Measurements from ENCODE around the gene ATP8B1.

Gene ATP8B1

GRCh38 chr18:57789759-57790158 lies 13.4 kb downstream of the ATP8B1 start:
- Mint-ChIP-seq H3K36me3 (no peaks in the 10 kb centered on the region), H3K27ac (no peak overlapping the region), H3K9me3 (no peaks in the 10 kb centered on the region), H3K4me1 (no peaks in the 10 kb centered on the region), H3K27me3 (peaks cover 2% of the 10 kb centered on the region), H3K4me3 (no peak overlapping the region)

- no peaks in the 10 kb centered on the region for H3K9me3 Mint-ChIP-seq
- no peak overlapping the region for H3K27ac Mint-ChIP-seq
- peaks cover 2% of the 10 kb centered on the region for H3K27me3 Mint-ChIP-seq
- no peaks in the 10 kb centered on the region for H3K36me3 Mint-ChIP-seq
- no peaks in the 10 kb centered on the region for H3K4me1 Mint-ChIP-seq
- no peak overlapping the region for H3K4me3 Mint-ChIP-seq
These were observed 14.0 kb downstream of the ATP8B1 start for GRCh38 chr18:57789090-57789489.

- no peaks in the 10 kb centered on the region for H3K36me3 Mint-ChIP-seq
- H3K4me3 Mint-ChIP-seq: no peak overlapping the region
- H3K27ac Mint-ChIP-seq: no peak overlapping the region
- no peaks in the 10 kb centered on the region for H3K4me1 Mint-ChIP-seq
- H3K27me3 Mint-ChIP-seq: no peaks in the 10 kb centered on the region
- H3K9me3 Mint-ChIP-seq: no peaks in the 10 kb centered on the region
These were observed 15.9 kb downstream of the ATP8B1 start for GRCh38 chr18:57787068-57787685.

- no peaks in the 10 kb centered on the region for H3K4me1 Mint-ChIP-seq
- H3K4me3 Mint-ChIP-seq: no peak overlapping the region
- H3K27ac Mint-ChIP-seq: no peak overlapping the region
- no peaks in the 10 kb centered on the region for H3K27me3 Mint-ChIP-seq
- no peaks in the 10 kb centered on the region for H3K9me3 Mint-ChIP-seq
- no peaks in the 10 kb centered on the region for H3K36me3 Mint-ChIP-seq
These were observed 17.2 kb downstream of the ATP8B1 start for GRCh38 chr18:57785751-57786437.

- H3K4me3 Mint-ChIP-seq: no peak overlapping the region
- no peaks in the 10 kb centered on the region for H3K36me3 Mint-ChIP-seq
- no peaks in the 10 kb centered on the region for H3K27me3 Mint-ChIP-seq
- H3K4me1 Mint-ChIP-seq: peaks cover 4% of the 10 kb centered on the region
- no peaks in the 10 kb centered on the region for H3K9me3 Mint-ChIP-seq
- H3K27ac Mint-ChIP-seq: no peak overlapping the region
These were observed 18.4 kb downstream of the ATP8B1 start for GRCh38 chr18:57784801-57785114.

- no peak overlapping the region for H3K27ac Mint-ChIP-seq
- no peaks in the 10 kb centered on the region for H3K9me3 Mint-ChIP-seq
- peaks cover 4% of the 10 kb centered on the region for H3K4me1 Mint-ChIP-seq
- peaks cover under 1% of the 10 kb centered on the region for H3K36me3 Mint-ChIP-seq
- H3K4me3 Mint-ChIP-seq: no peak overlapping the region
- no peaks in the 10 kb centered on the region for H3K27me3 Mint-ChIP-seq
These were observed 18.9 kb downstream of the ATP8B1 start for GRCh38 chr18:57784034-57784800.

GRCh38 chr18:57782049-57782448 lies 21.1 kb downstream of the ATP8B1 start:
- H3K4me1 Mint-ChIP-seq: peaks cover 4% of the 10 kb centered on the region

GRCh38 chr18:57780706-57781347 lies 22.3 kb downstream of the ATP8B1 start:
- peaks cover 13% of the 10 kb centered on the region for H3K4me1 Mint-ChIP-seq
- no peak overlapping the region for H3K4me3 Mint-ChIP-seq
- H3K36me3 Mint-ChIP-seq: peaks cover 2% of the 10 kb centered on the region
- no peaks in the 10 kb centered on the region for H3K9me3 Mint-ChIP-seq
- no peak overlapping the region for H3K27ac Mint-ChIP-seq
- H3K27me3 Mint-ChIP-seq: no peaks in the 10 kb centered on the region

More at GRCh38 chr18:57782049-57782448, 21.1 kb downstream of the ATP8B1 start:
- H3K36me3 Mint-ChIP-seq: peaks cover 2% of the 10 kb centered on the region
- no peaks in the 10 kb centered on the region for H3K27me3 Mint-ChIP-seq
- H3K9me3 Mint-ChIP-seq: no peaks in the 10 kb centered on the region
- H3K27ac Mint-ChIP-seq: no peak overlapping the region
- no peak overlapping the region for H3K4me3 Mint-ChIP-seq

GRCh38 chr18:57780318-57780705 lies 22.8 kb downstream of the ATP8B1 start:
- no peaks in the 10 kb centered on the region for H3K9me3 Mint-ChIP-seq
- H3K4me3 Mint-ChIP-seq: no peak overlapping the region
- H3K27me3 Mint-ChIP-seq: no peaks in the 10 kb centered on the region
- H3K4me1 Mint-ChIP-seq: peaks cover 13% of the 10 kb centered on the region
- H3K36me3 Mint-ChIP-seq: peaks cover 2% of the 10 kb centered on the region
- H3K27ac Mint-ChIP-seq: no peak overlapping the region

GRCh38 chr18:57776767-57777166 lies 26.3 kb downstream of the ATP8B1 start:
- H3K36me3 Mint-ChIP-seq: peaks cover 2% of the 10 kb centered on the region
- no peak overlapping the region for H3K27ac Mint-ChIP-seq
- H3K4me3 Mint-ChIP-seq: no peak overlapping the region
- no peaks in the 10 kb centered on the region for H3K9me3 Mint-ChIP-seq
- H3K27me3 Mint-ChIP-seq: no peaks in the 10 kb centered on the region
- H3K4me1 Mint-ChIP-seq: peaks cover 13% of the 10 kb centered on the region

GRCh38 chr18:57776354-57776753 lies 26.8 kb downstream of the ATP8B1 start:
- Mint-ChIP-seq H3K36me3 (peaks cover 2% of the 10 kb centered on the region), H3K4me1 (peaks cover 13% of the 10 kb centered on the region), H3K27ac (no peak overlapping the region), H3K4me3 (no peak overlapping the region), H3K27me3 (no peaks in the 10 kb centered on the region), H3K9me3 (no peaks in the 10 kb centered on the region)

GRCh38 chr18:57775937-57776336 lies 27.2 kb downstream of the ATP8B1 start:
- H3K9me3 Mint-ChIP-seq: no peaks in the 10 kb centered on the region
- peaks cover 2% of the 10 kb centered on the region for H3K36me3 Mint-ChIP-seq
- peaks cover 13% of the 10 kb centered on the region for H3K4me1 Mint-ChIP-seq
- H3K27ac Mint-ChIP-seq: no peak overlapping the region
- no peak overlapping the region for H3K4me3 Mint-ChIP-seq
- H3K27me3 Mint-ChIP-seq: no peaks in the 10 kb centered on the region

GRCh38 chr18:57772387-57772799 lies 30.7 kb downstream of the ATP8B1 start:
- H3K4me1 Mint-ChIP-seq: peaks cover 9% of the 10 kb centered on the region
- no peak overlapping the region for H3K27ac Mint-ChIP-seq
- no peaks in the 10 kb centered on the region for H3K27me3 Mint-ChIP-seq
- no peaks in the 10 kb centered on the region for H3K36me3 Mint-ChIP-seq
- no peak overlapping the region for H3K4me3 Mint-ChIP-seq
- H3K9me3 Mint-ChIP-seq: no peaks in the 10 kb centered on the region

- no peaks in the 10 kb centered on the region for H3K27me3 Mint-ChIP-seq
- no peak overlapping the region for H3K4me3 Mint-ChIP-seq
- H3K9me3 Mint-ChIP-seq: no peaks in the 10 kb centered on the region
- H3K27ac Mint-ChIP-seq: no peak overlapping the region
- H3K36me3 Mint-ChIP-seq: no peaks in the 10 kb centered on the region
- peaks cover 7% of the 10 kb centered on the region for H3K4me1 Mint-ChIP-seq
These were observed 31.5 kb downstream of the ATP8B1 start for GRCh38 chr18:57771626-57772025.

- Mint-ChIP-seq H3K27ac (no peak overlapping the region), H3K27me3 (no peaks in the 10 kb centered on the region), H3K9me3 (no peaks in the 10 kb centered on the region), H3K4me3 (no peak overlapping the region), H3K4me1 (peaks cover 2% of the 10 kb centered on the region), H3K36me3 (no peaks in the 10 kb centered on the region)
These were observed 31.9 kb downstream of the ATP8B1 start for GRCh38 chr18:57771193-57771592.
